Neural progenitor cell (in vitro differentiated cells): ENCODE data around the gene OR6J1. TPM values are rescaled to one million over a fixed set of nuclear protein-coding genes. Genes with fewer than 3 reads are reported as not detected.

Experiments used
- DNase-seq: peaks from one replicate; pipeline ENCODE4 v3.0.0-alpha.2; 2016; ENCODE audit warnings: low spot score
- H2AFZ ChIP-seq: fragments of 200-600 bp; sonication (generic); replicated peaks from 2 replicates; pipeline ENCODE4 v1.6.1; 2016; ENCODE audit warnings: antibody characterized with exemption
- H3F3A ChIP-seq: fragments of 200-600 bp; sonication (generic); 2 replicates; pipeline ENCODE4 v1.6.1; 2016; ENCODE audit warnings: antibody characterized with exemption, low read depth
- H3K27ac ChIP-seq: fragments of 200-600 bp; sonication (generic); 2 replicates; pipeline ENCODE4 v1.5.1; 2016; ENCODE audit warnings: mild to moderate bottlenecking
- H3K27me3 ChIP-seq: fragments of 200-600 bp; sonication (generic); 2 replicates; pipeline ENCODE4 v1.6.1; 2016; ENCODE audit warnings: mild to moderate bottlenecking, moderate library complexity
- H3K36me3 ChIP-seq: fragments of 200-600 bp; sonication (generic); 2 replicates; pipeline ENCODE4 v1.5.1; 2016
- H3K4me1 ChIP-seq: fragments of 200-600 bp; sonication (generic); 2 replicates; pipeline ENCODE4 v1.6.1; 2016; ENCODE audit warnings: mixed run types
- H3K4me2 ChIP-seq: fragments of 200-600 bp; sonication (generic); 2 replicates; pipeline ENCODE4 v1.6.1; 2016
- H3K4me3 ChIP-seq: fragments of 200-600 bp; sonication (generic); 2 replicates; pipeline ENCODE4 v1.5.1; 2016
- H3K79me2 ChIP-seq: fragments of 200-600 bp; sonication (generic); 2 replicates; pipeline ENCODE4 v1.6.1; 2016; ENCODE audit warnings: low read depth
- H3K9ac ChIP-seq: fragments of 200-600 bp; sonication (generic); 2 replicates; pipeline ENCODE4 v1.6.1; 2016
- H3K9me3 ChIP-seq: fragments of 200-600 bp; sonication (generic); 2 replicates; pipeline ENCODE4 v1.5.1; 2016; ENCODE audit warnings: low read depth
- H4K20me1 ChIP-seq: fragments of 200-600 bp; sonication (generic); 2 replicates; pipeline ENCODE4 v1.6.1; 2016; ENCODE audit warnings: low read depth
- H3K27ac Mint-ChIP-seq: 3 replicates; pipeline ENCODE4 v1.8.0; 2021; ENCODE audit warnings: mixed read lengths
- H3K27me3 Mint-ChIP-seq: 2 replicates; pipeline ENCODE4 v1.8.0; 2022; ENCODE audit warnings: low read depth, mild to moderate bottlenecking, inconsistent platforms, moderate library complexity, mixed read lengths; ENCODE audit not compliant: insufficient read depth
- H3K36me3 Mint-ChIP-seq: 3 replicates; pipeline ENCODE4 v1.8.0; 2021; ENCODE audit warnings: mixed read lengths
- H3K4me1 Mint-ChIP-seq: 3 replicates; pipeline ENCODE4 v1.8.0; 2021; ENCODE audit warnings: mixed read lengths
- H3K4me3 Mint-ChIP-seq: 3 replicates; pipeline ENCODE4 v1.8.0; 2021; ENCODE audit warnings: mild to moderate bottlenecking, moderate library complexity, mixed read lengths
- H3K9me3 Mint-ChIP-seq: 3 replicates; pipeline ENCODE4 v1.8.0; 2020; ENCODE audit warnings: mixed read lengths
- EZH2 ChIP-seq: fragments of 200-600 bp; sonication (generic); IDR thresholded peaks from 2 replicates; pipeline ENCODE4 v1.6.1; 2017; ENCODE audit warnings: antibody characterized with exemption, mild to moderate bottlenecking, moderate library complexity
- EZH2phosphoT487 ChIP-seq: fragments of 200-600 bp; sonication (generic); IDR thresholded peaks from 2 replicates; pipeline ENCODE4 v1.6.1; 2017; ENCODE audit warnings: antibody characterized with exemption
- total RNA-seq: library from RNA; depleted of rRNA; stranded (reverse); fragments of >200 nt; gene quantifications from 2 replicates; pipeline ENCODE4 v1.2.3, GENCODE V29; 2015; ENCODE audit warnings: low replicate concordance
- TF ChIP-seq, protein P1 (sequence below): fragments of 200-600 bp; sonication (generic); IDR thresholded peaks from 2 replicates; pipeline ENCODE4 v1.5.1; 2017; ENCODE audit warnings: antibody characterized with exemption, mild to moderate bottlenecking

The OR6J1 gene
- total RNA-seq, 1 donor from 2014 or later, result not detected

DNA sequence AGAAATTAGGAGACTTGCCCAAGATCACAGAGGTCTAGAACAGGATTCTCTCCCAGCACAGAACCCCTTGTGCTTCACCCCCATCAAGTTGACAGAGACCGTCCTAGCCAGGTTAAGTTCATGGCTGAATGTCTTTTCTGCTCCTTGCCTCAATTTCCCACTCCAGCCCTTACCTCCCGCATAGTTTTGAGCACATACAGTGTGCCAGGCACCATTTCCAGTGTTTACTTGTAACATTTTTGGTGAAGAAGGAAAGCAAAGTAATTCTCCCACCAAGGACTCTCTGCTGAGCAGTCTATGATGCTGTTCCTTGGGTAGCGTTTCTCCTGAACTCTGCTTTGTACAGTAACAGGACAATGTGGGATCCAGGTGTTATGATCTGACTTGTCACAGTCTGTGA, 44.8 kb downstream of the OR6J1 start:
- Mint-ChIP-seq H3K9me3 (no peaks in the 10 kb centered on the region), H3K4me3 (peak overlapping the region; percentile 98), H3K27ac (no peak overlapping the region), H3K4me1 (peaks cover 16% of the 10 kb centered on the region), H3K36me3 (peaks cover 19% of the 10 kb centered on the region), H3K27me3 (peaks cover 7% of the 10 kb centered on the region)
- Histone ChIP-seq H3K4me2 (peak overlapping the region; percentile 87), H3K9me3 (no peaks in the 10 kb centered on the region), H4K20me1 (peaks cover 5% of the 10 kb centered on the region), H3K36me3 (no peaks in the 10 kb centered on the region), H3K79me2 (peaks cover 17% of the 10 kb centered on the region), H3K27ac (no peak overlapping the region), H3K4me1 (peaks cover 14% of the 10 kb centered on the region), H3K27me3 (no peaks in the 10 kb centered on the region), H2AFZ (no peak overlapping the region), H3K9ac (no peak overlapping the region), H3F3A (peaks cover 18% of the 10 kb centered on the region), H3K4me3 (peak overlapping the region; percentile 89)
- DNase-seq, result no peak
- TF ChIP-seq EZH2phosphoT487 (no peak), EZH2 (no peak)
- TF ChIP-seq, protein P1, sequence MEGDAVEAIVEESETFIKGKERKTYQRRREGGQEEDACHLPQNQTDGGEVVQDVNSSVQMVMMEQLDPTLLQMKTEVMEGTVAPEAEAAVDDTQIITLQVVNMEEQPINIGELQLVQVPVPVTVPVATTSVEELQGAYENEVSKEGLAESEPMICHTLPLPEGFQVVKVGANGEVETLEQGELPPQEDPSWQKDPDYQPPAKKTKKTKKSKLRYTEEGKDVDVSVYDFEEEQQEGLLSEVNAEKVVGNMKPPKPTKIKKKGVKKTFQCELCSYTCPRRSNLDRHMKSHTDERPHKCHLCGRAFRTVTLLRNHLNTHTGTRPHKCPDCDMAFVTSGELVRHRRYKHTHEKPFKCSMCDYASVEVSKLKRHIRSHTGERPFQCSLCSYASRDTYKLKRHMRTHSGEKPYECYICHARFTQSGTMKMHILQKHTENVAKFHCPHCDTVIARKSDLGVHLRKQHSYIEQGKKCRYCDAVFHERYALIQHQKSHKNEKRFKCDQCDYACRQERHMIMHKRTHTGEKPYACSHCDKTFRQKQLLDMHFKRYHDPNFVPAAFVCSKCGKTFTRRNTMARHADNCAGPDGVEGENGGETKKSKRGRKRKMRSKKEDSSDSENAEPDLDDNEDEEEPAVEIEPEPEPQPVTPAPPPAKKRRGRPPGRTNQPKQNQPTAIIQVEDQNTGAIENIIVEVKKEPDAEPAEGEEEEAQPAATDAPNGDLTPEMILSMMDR, result no peak

DNA sequence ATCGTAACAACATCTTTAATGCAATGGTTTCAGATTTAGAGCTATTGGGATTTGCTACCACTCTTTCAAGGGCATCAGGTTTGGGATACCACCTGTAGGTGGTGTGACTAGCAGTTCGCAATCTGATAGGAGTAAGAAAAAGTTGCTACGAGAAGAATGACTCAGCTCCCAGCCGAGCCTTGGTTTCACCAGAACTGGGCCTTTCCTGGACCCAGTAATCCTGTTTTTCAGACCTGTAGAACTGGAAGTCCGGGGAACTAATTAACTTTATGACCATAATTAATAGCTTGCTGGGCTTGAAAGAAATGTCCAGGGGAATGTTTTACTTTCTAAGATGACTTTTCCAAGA, 45.3 kb downstream of the OR6J1 start:
- H3F3A ChIP-seq, result peaks cover 18% of the 10 kb centered on the region
- Mint-ChIP-seq H3K27me3 (peaks cover 7% of the 10 kb centered on the region), H3K9me3 (no peaks in the 10 kb centered on the region), H3K4me1 (peaks cover 16% of the 10 kb centered on the region), H3K4me3 (peak overlapping the region; percentile 98), H3K36me3 (peaks cover 18% of the 10 kb centered on the region), H3K27ac (no peak overlapping the region)
- DNase-seq, result peak; percentile 22
- peaks cover 5% of the 10 kb centered on the region for H4K20me1 ChIP-seq
- peak overlapping the region; percentile 87 for H3K4me2 ChIP-seq
- peaks cover 14% of the 10 kb centered on the region for H3K4me1 ChIP-seq
- TF ChIP-seq EZH2 (no peak), EZH2phosphoT487 (no peak)
- TF ChIP-seq, protein P1, result peak; percentile 34
- H3K4me3 ChIP-seq, result peak overlapping the region; percentile 89
- peak overlapping the region; percentile 59 for H3K9ac ChIP-seq
- no peak overlapping the region for H3K27ac ChIP-seq
- H3K9me3 ChIP-seq, result no peaks in the 10 kb centered on the region
- no peaks in the 10 kb centered on the region for H3K36me3 ChIP-seq
- H3K79me2 ChIP-seq, result peaks cover 17% of the 10 kb centered on the region
- peak overlapping the region; percentile 90 for H2AFZ ChIP-seq
- H3K27me3 ChIP-seq, result no peaks in the 10 kb centered on the region

DNA sequence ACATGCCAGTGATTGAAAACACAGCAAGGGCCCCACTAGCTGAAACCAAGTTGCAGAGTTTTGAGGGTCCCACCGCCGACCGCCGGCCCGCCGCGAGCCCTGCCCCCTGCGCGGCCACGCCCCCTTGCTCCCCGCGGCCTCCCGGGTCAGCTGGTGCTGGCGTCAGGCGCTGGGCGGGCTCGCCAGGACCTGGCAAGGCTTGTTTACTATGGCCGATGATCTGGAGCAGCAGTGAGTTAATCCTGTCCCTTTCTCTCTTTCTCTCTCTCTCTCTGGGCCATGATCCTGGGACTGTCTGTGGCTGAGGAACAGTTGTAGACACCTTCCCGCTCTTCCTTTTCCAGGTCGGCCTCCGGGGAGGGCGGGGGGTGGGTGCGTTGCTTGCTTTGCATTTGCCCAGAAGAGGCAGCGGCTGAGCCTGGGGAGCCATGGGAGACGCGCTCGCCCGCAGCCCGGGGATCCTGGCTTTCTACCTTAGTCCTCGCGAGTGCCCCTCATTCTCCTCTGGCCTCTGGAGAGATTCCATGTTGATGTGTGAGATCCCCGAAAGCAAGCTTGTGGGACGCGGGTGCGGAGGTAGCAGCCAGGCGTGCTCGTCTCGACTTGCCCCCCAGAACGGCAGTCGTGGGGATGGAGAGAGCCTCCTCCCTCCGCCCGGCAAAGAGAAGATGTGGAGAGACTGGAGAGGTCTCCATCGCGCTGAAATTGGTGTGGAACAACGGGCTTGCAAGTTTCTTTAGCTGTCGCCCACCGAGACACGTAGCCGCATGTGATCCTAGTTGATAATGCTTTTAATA, 45.9 kb downstream of the OR6J1 start, which contains the start of gene ABHD4:
Gene ABHD4 (plus strand): TSS at position 202 of the 797 bp plus-strand sequence. CDS start 7 bp downstream, at position 209.
- Histone ChIP-seq H3F3A (peaks cover 18% of the 10 kb centered on the region), H3K27me3 (no peaks in the 10 kb centered on the region), H3K79me2 (peaks cover 17% of the 10 kb centered on the region), H3K36me3 (no peaks in the 10 kb centered on the region), H3K4me3 (peak within 1 kb of the TSS; percentile 89), H3K4me2 (peak within 1 kb of the TSS; percentile 87), H3K9ac (peak within 1 kb of the TSS; percentile 59), H2AFZ (peak within 1 kb of the TSS; percentile 90), H3K9me3 (no peaks in the 10 kb centered on the region), H4K20me1 (peaks cover 5% of the 10 kb centered on the region), H3K4me1 (peaks cover 14% of the 10 kb centered on the region), H3K27ac (no peak within 1 kb of the TSS)
- peak within 1 kb of the TSS; percentile 98 for H3K4me3 Mint-ChIP-seq
- peak; percentile 90 for DNase-seq
- H3K27me3 Mint-ChIP-seq, result peaks cover 7% of the 10 kb centered on the region
- TF ChIP-seq EZH2 (no peak), EZH2phosphoT487 (no peak)
- TF ChIP-seq, protein P1, result no peak
- H3K27ac Mint-ChIP-seq, result peak within 1 kb of the TSS; percentile 79
- no peaks in the 10 kb centered on the region for H3K9me3 Mint-ChIP-seq
- H3K36me3 Mint-ChIP-seq, result peaks cover 13% of the 10 kb centered on the region
- peaks cover 16% of the 10 kb centered on the region for H3K4me1 Mint-ChIP-seq
